C1 segment of cervical spinal cord (tissue), 14 donors: ENCODE results near the gene OTOF.

ENCODE experiments used
- DNase-seq, 14 donors: peaks; one replicate each; lab custom pipeline; 2025; lab: John Stamatoyannopoulos, UW

OTOF gene

GRCh38 chr2:26503231-26503880, 25.4 kb upstream of the OTOF start:
- peak in 13 of 14 donors; percentile 12 to 84 (median 53) for DNase-seq

GRCh38 chr2:26500406-26500805, 22.5 kb upstream of the OTOF start:
- DNase-seq = no peak

- no peak for DNase-seq
These were observed 17.9 kb upstream of the OTOF start for GRCh38 chr2:26495705-26496297.

- no peak for DNase-seq
These were observed 17.0 kb upstream of the OTOF start for GRCh38 chr2:26494891-26495290.

- DNase-seq = no peak
These were observed 16.3 kb upstream of the OTOF start for GRCh38 chr2:26494199-26494598.

- DNase-seq = no peak
These were observed 15.6 kb upstream of the OTOF start for GRCh38 chr2:26493566-26493965.

GRCh38 chr2:26492749-26493515, 15.0 kb upstream of the OTOF start:
- no peak for DNase-seq

- DNase-seq = no peak
These were observed 13.7 kb upstream of the OTOF start for GRCh38 chr2:26491563-26492167.

- DNase-seq = no peak
These were observed 11.4 kb upstream of the OTOF start for GRCh38 chr2:26489213-26489850.

GRCh38 chr2:26488463-26489212, 10.7 kb upstream of the OTOF start:
- peak in 1 of 14 donors; percentile 85 for DNase-seq

GRCh38 chr2:26487192-26487591, 9.3 kb upstream of the OTOF start:
- DNase-seq = no peak

GRCh38 chr2:26486789-26487188, 8.9 kb upstream of the OTOF start:
- no peak for DNase-seq

- no peak for DNase-seq
These were observed 7.9 kb upstream of the OTOF start for GRCh38 chr2:26485725-26486418.

GRCh38 chr2:26485099-26485498, 7.2 kb upstream of the OTOF start:
- DNase-seq = no peak

GRCh38 chr2:26484579-26484978, 6.7 kb upstream of the OTOF start:
- DNase-seq = no peak

- no peak for DNase-seq
These were observed 6.1 kb upstream of the OTOF start for GRCh38 chr2:26483957-26484565.

GRCh38 chr2:26483516-26483915, 5.6 kb upstream of the OTOF start:
- DNase-seq = no peak

- no peak for DNase-seq
These were observed 5.1 kb upstream of the OTOF start for GRCh38 chr2:26483027-26483326.

GRCh38 chr2:26482211-26483026, 4.5 kb upstream of the OTOF start:
- no peak for DNase-seq

- no peak for DNase-seq
These were observed 3.8 kb upstream of the OTOF start for GRCh38 chr2:26481706-26482105.
